ENCODE results near the gene SSTR3.

Gene SSTR3

GRCh38 chr22:37224757-37225420, 12.6 kb upstream of the SSTR3 start:
- H3K9me3 ChIP-seq (replicated peaks; ENCODE audit: insufficient read depth, low read length) = no peaks in the 10 kb centered on the region
- no peak overlapping the region for H3K9ac ChIP-seq (ENCODE audit: low read length)
- TF ChIP-seq EZH2 (optimal IDR thresholded peaks at IDR 0.05; ENCODE audit: low read depth, low read length) (no peak), CTCF (IDR thresholded peaks at IDR 0.05; ENCODE audit: low read length) (no peak), EZH2phosphoT487 (IDR thresholded peaks at IDR 0.05; ENCODE audit: low read length) (no peak)
- H3K4me1 ChIP-seq (ENCODE audit: low read length) = peaks cover 74% of the 10 kb centered on the region
- no peak overlapping the region for H3K4me3 ChIP-seq (ENCODE audit: low read length)
- no peak overlapping the region for H2AFZ ChIP-seq (ENCODE audit: low read length)
- H3K27ac ChIP-seq (ENCODE audit: low read length) = peak overlapping the region; percentile 98; the same call in 1 of the 2 replicates
- no peak for DNase-seq
- H4K20me1 ChIP-seq (ENCODE audit: insufficient read depth, low read length) = no peaks in the 10 kb centered on the region
- H3K79me2 ChIP-seq (ENCODE audit: low read length) = peaks cover 54% of the 10 kb centered on the region
- no peaks in the 10 kb centered on the region for H3K9me2 ChIP-seq (replicated peaks; ENCODE audit: insufficient read depth, low read length)
- peak overlapping the region; percentile 44; the same call in 1 of the 2 replicates for H3K4me2 ChIP-seq (ENCODE audit: low read depth, low read length)
- H3F3A ChIP-seq (ENCODE audit: insufficient read depth, low read length) = peaks cover 89% of the 10 kb centered on the region
- H3K36me3 ChIP-seq (replicated peaks; ENCODE audit: insufficient read depth, low read length) = peaks cover 24% of the 10 kb centered on the region
- H3K27me3 ChIP-seq (replicated peaks; ENCODE audit: insufficient read depth, low read length) = no peaks in the 10 kb centered on the region

- Histone ChIP-seq H3K4me1 (ENCODE audit: low read length) (peaks cover 74% of the 10 kb centered on the region), H2AFZ (ENCODE audit: low read length) (no peak overlapping the region), H3K9ac (ENCODE audit: low read length) (no peak overlapping the region), H3K9me3 (replicated peaks; ENCODE audit: insufficient read depth, low read length) (no peaks in the 10 kb centered on the region), H3K27me3 (replicated peaks; ENCODE audit: insufficient read depth, low read length) (no peaks in the 10 kb centered on the region), H3K36me3 (replicated peaks; ENCODE audit: insufficient read depth, low read length) (peaks cover 21% of the 10 kb centered on the region), H3K4me3 (ENCODE audit: low read length) (no peak overlapping the region), H4K20me1 (ENCODE audit: insufficient read depth, low read length) (no peaks in the 10 kb centered on the region), H3F3A (ENCODE audit: insufficient read depth, low read length) (peaks cover 89% of the 10 kb centered on the region), H3K27ac (ENCODE audit: low read length) (peak overlapping the region; percentile 98), H3K4me2 (ENCODE audit: low read depth, low read length) (peak overlapping the region; percentile 44), H3K9me2 (replicated peaks; ENCODE audit: insufficient read depth, low read length) (no peaks in the 10 kb centered on the region), H3K79me2 (ENCODE audit: low read length) (peaks cover 46% of the 10 kb centered on the region)
- peak; percentile 71 for DNase-seq
- TF ChIP-seq EZH2 (optimal IDR thresholded peaks at IDR 0.05; ENCODE audit: low read depth, low read length) = no peak
- no peak for TF ChIP-seq EZH2phosphoT487 (IDR thresholded peaks at IDR 0.05; ENCODE audit: low read length)
- TF ChIP-seq CTCF (IDR thresholded peaks at IDR 0.05; ENCODE audit: low read length) = no peak
Observed at GRCh38 chr22:37223965-37224551, 11.8 kb upstream of the SSTR3 start.

- Histone ChIP-seq H3K27me3 (replicated peaks; ENCODE audit: insufficient read depth, low read length) (no peaks in the 10 kb centered on the region), H3F3A (ENCODE audit: insufficient read depth, low read length) (peaks cover 88% of the 10 kb centered on the region), H3K4me1 (ENCODE audit: low read length) (peaks cover 77% of the 10 kb centered on the region), H3K27ac (ENCODE audit: low read length) (peak overlapping the region; percentile 98), H2AFZ (ENCODE audit: low read length) (no peak overlapping the region), H3K36me3 (replicated peaks; ENCODE audit: insufficient read depth, low read length) (peaks cover 7% of the 10 kb centered on the region; the same call in 1 of the 2 replicates), H3K9me3 (replicated peaks; ENCODE audit: insufficient read depth, low read length) (no peaks in the 10 kb centered on the region), H3K4me2 (ENCODE audit: low read depth, low read length) (peak overlapping the region; percentile 53; the same call in 1 of the 2 replicates), H3K4me3 (ENCODE audit: low read length) (no peak overlapping the region; the same call in 1 of the 2 replicates), H3K9ac (ENCODE audit: low read length) (no peak overlapping the region), H4K20me1 (ENCODE audit: insufficient read depth, low read length) (no peaks in the 10 kb centered on the region), H3K9me2 (replicated peaks; ENCODE audit: insufficient read depth, low read length) (no peaks in the 10 kb centered on the region), H3K79me2 (ENCODE audit: low read length) (peaks cover 31% of the 10 kb centered on the region)
- TF ChIP-seq EZH2 (optimal IDR thresholded peaks at IDR 0.05; ENCODE audit: low read depth, low read length) (no peak), EZH2phosphoT487 (IDR thresholded peaks at IDR 0.05; ENCODE audit: low read length) (no peak), CTCF (IDR thresholded peaks at IDR 0.05; ENCODE audit: low read length) (no peak)
- DNase-seq = peak; percentile 77
Observed at GRCh38 chr22:37222440-37222971, 10.2 kb upstream of the SSTR3 start.

All from MM.1S (cell line).